Head of caudate nucleus (tissue), 42 donors: Measurements from ENCODE around the gene HMG20B.

Source experiments
- DNase-seq, 42 donors: peaks; one replicate each; pipeline versions ENCODE4 v3.0.0 to v3.0.0-alpha.2; 2020 to 2021; ENCODE audit warnings: mixed read lengths in 7 of 42
- intact Hi-C: fragments of 100-400 bp; cut with DNase I; formaldehyde crosslinking; loops from one replicate; pipeline ENCODE4 v1.15.0; 2022

HMG20B gene

GRCh38 chr19:3535981-3536380 is 36.8 kb upstream of the HMG20B start:
- no peak for DNase-seq
- intact Hi-C loops: no loop called here

- peak; percentile 33 to 87 (median 69) for DNase-seq
- intact Hi-C loops: no loop called here
Observed at GRCh38 chr19:3536429-3537100, 36.2 kb upstream of the HMG20B start.

- intact Hi-C loops: no loop called here
- DNase-seq: no peak
Observed at GRCh38 chr19:3537101-3537437, 35.7 kb upstream of the HMG20B start.

DNA sequence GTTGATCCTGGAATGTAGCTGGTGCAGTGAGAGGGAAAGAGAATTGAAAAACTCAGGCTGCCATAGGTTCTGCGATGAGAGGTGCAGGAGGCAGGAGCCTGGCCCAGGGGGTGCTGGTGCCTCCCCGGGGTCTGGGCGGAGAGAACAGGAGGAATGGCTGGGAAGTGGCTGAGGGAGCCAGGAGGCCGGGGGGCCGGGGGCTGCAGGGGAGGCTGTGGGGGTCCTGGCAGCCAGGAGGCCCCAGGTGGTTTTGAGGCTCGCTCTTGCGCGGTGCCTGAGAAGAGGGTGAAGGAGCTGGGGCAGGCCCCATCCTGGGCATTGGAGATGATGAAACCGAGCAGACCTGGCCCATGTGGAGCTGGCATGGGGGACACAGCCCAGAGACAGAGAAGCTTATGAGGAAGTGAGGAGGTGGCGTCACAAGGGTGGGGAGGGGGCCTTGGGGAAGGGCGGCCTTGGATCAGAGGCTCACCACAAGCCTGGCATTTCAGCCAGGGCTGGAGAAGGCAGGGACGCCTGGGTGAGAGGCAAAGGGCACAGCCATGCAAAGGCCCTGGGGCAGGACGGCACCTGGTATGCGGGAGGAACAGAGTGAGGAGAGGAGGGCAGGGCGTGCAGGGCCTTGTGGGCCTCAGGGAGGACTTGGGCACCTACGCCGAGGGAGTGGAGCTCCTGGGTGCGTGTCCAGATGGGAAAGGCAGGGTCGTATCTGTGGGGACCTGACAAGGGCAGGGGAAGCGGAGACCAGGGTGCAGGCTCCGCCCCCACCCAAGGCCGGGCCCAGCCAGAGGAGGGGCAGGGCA is 35.1 kb upstream of the HMG20B start:
- intact Hi-C loops: no loop called here

GRCh38 chr19:3538258-3538929 is 34.4 kb upstream of the HMG20B start:
- DNase-seq: no peak
- intact Hi-C loops: no loop called here

More for the DNA sequence above, 35.1 kb upstream of the HMG20B start:
- peak in 2 of 42 donors; percentile 51 to 53 for DNase-seq

DNA sequence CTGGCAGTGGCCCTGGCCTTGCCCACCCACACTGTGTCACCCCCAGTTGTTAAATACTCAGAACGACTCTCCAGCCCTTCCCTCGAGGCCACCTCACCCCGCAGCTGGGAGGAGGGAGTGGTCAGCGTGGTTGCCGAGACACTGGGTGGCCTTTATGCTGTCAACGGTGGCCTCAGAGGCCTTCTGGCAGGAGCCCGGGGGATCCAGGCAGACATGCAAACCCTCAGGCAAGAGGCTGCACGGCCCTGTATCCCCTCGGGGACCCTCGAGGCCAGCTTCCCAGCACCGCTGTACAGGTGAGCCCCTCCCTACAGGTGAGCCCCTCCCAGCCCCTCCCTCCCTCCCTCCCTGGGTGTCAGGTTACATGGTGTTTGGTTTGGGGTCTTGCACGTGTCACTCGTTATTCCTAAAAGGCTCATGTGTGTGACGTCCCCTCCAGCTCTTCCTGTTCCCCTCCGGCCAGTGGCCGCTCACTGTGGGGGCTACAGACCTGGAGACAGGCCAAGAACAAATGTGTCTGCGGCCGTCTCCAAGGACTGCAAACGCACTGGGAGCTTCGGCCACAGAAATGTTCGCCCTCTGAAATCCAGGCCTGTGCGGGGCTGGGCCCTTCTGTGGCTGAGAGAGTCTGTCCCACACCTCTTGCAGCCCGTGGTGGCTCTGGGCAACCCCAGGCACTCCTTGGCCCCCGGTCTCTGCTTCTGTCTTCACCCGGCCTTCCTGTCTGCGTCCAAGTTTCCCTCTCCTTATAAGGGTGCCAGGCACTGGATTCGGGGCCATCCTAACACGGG is 33.6 kb upstream of the HMG20B start, which contains the start of gene TEKTIP1:
Gene TEKTIP1 (plus strand): TSS at position 210 of the 791 bp plus-strand sequence. CDS start 4 bp downstream, at position 214.
- intact Hi-C loops: no loop called here
- peak in 10 of 42 donors; percentile 28 to 68 (median 60) for DNase-seq

GRCh38 chr19:3539756-3540118 is 33.0 kb upstream of the HMG20B start:
- no peak for DNase-seq
- intact Hi-C loops: no loop called here

DNA sequence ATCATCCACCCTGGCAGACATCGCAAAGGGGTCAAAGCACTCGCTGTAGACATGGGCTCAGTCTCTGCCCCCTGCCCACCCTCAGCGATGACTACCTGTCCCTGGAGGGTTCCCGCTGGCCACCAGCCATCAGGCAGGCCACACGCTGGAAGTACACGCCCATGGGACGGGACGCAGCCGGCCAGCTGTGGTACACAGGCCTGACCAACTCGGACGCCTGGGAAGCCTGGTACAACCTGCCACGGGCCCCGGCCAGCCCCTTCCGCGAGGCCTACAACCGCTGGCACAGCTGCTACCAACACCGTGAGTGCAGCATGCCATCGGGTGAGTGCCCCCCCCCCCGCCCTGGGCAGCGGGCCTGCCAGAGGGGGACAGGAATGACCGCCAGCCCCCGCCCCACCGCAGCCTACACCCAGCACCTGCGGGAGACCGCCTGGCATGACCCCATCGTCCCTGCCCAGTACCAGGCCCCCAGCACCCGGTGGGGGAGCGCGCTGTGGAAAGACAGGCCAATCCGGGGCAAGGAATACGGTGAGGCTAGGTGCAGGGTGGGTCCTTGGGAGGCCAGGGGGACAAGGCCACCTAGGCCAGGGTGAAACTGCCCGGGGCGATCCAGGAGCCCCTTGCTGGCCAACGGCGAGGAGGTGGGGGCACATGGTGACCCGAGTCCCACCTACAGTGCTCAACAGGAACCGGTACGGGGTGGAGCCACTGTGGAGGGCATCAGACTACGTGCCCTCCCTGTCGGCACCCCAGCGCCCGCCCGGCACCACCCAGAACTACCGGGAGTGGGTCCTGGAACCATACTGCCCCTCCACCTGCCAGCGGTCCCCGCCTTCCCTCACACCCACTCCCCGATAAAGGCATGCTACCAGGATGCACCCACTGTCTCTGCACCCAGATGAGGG is 29.3 kb upstream of the HMG20B start:
- peak in 38 of 42 donors; percentile 36 to 85 (median 66) for DNase-seq
- intact Hi-C loops: no loop called here

GRCh38 chr19:3544058-3544376 is 28.7 kb upstream of the HMG20B start:
- peak in 5 of 42 donors; percentile 42 to 55 (median 50) for DNase-seq
- intact Hi-C loops: no loop called here

DNA sequence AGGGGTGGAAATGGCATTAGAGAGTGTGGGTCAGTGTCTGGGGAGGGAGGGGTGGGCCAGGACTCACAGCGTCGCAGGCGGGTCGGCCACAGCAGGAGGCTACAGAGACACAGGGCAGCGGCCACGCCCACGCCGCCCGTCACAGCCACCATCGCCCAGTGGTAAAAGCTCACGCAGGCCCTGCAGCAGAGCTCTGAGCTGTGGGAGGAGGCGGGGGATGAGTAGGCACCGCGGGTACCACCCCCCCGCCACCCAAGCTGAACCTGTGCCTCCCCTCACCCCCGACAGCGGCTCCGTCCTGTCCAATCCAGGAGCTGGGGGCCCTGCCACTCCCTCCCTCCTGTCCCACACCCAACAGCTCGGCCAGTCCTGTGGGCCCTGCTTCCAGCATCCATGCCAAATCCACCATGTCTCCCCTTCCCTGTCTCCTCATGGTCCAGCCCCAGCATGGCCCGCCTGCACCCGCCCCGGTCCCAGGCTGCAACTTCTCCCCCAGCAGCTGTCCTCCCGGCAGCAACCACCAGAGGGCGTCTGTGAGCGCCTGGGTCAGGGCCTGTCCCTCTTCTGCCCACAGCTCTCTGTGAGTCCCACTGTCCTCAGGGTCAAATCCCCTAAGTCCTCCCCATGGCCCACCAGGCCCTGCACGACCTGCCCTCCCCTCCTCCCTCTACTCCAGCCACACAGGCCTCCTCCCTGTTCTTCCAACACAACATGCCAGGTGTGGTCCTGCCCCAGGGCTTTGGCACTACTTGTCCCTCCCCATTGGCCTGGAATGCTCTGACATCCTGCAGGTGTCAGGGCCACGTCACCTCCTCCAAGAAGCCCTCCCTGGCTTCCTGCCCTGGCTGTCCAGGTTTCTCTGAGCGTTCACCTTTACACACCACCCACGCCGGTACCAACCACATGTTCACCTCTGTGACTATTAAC is 27.7 kb upstream of the HMG20B start:
- intact Hi-C loops: loop anchor here (5.0 kb wide), 1 partner anchor 72 kb away; no protein-coding TSS in a partner anchor
- peak; percentile 65 to 97 (median 88) for DNase-seq

GRCh38 chr19:3545669-3546034 is 27.1 kb upstream of the HMG20B start:
- DNase-seq: no peak
- intact Hi-C loops: loop anchor here (5.0 kb wide), 1 partner anchor 72 kb away; no protein-coding TSS in a partner anchor

DNA sequence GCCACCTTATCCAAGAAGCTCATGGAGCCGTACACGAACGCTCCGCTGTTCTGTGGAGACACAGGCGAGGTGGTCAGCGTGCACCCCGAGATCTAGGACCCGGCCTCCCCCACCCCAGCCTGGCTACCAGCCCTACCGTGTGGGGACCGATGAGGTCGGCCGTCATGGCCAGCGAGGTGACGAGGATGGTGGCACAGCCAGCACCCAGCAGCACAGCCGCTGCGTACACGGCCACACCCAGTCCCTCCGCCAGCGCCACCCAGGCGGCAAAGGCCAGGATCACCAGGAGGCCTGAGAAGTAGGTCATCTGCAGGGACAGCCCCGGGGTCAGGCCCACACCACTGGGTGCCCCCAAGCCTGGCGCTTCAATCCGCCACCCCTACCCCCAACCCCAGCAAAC is 26.6 kb upstream of the HMG20B start:
- intact Hi-C loops: loop anchor here (5.0 kb wide), 1 partner anchor 71 kb away; no protein-coding TSS in a partner anchor

DNA sequence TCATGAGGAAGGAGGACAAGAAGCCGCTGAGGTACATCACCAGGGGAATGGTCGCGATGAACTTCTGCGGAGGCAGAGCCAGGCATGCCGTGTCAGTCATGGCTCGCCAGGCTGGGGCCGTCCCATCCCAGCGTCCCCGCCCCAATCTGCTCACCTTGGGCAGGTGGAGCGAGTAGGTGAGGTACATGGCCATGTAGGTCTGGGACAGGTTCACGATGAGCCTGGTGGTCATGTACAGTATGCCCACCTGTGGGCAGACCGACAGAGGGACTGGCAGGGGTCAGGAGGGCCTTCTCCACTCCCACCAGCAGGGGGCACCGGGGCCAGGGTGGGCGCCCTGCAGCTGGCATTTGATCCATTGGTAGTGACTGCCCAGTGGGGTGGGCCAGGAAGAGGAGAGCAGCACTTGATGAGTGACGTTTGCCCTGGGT is 25.4 kb upstream of the HMG20B start:
- intact Hi-C loops: loop anchor here (5.0 kb wide), 1 partner anchor 70 kb away; no protein-coding TSS in a partner anchor

More for the DNA sequence above, 26.6 kb upstream of the HMG20B start:
- peak in 1 of 42 donors; percentile 23 for DNase-seq

DNA sequence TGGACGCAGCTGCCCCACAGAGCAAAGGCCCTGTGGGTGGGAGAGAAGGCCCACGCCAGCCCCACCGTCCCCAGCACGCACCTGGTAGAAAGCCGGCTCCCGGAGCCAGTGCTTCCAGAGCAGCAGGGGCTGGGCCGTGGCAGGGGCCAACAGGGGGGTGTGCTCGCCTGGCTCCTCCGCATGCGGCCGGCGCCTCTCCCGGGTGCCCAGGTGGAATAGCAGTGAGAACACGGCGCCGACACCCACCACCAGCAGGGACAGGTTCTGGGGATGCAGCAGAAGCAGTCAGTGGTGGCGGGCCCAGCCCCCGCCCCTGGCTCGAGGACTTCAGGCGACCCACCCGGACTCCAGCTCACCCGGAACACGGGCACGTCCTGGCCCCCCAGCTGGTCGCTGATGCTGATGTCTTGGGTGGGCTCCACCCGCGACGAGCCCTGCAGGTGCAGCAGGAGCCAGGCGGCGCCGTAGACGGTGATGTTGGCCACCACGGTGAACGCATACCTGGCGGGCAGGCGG is 24.9 kb upstream of the HMG20B start:
- intact Hi-C loops: loop anchor here (5.0 kb wide), 1 partner anchor 69 kb away; no protein-coding TSS in a partner anchor

More for the DNA sequence above, 25.4 kb upstream of the HMG20B start:
- peak in 1 of 42 donors; percentile 38 for DNase-seq

GRCh38 chr19:3548606-3549005 is 24.1 kb upstream of the HMG20B start:
- DNase-seq: peak in 22 of 42 donors; percentile 28 to 87 (median 61)
- intact Hi-C loops: loop anchor here (5.0 kb wide), 1 partner anchor 69 kb away; no protein-coding TSS in a partner anchor

More for the DNA sequence above, 24.9 kb upstream of the HMG20B start:
- no peak for DNase-seq

DNA sequence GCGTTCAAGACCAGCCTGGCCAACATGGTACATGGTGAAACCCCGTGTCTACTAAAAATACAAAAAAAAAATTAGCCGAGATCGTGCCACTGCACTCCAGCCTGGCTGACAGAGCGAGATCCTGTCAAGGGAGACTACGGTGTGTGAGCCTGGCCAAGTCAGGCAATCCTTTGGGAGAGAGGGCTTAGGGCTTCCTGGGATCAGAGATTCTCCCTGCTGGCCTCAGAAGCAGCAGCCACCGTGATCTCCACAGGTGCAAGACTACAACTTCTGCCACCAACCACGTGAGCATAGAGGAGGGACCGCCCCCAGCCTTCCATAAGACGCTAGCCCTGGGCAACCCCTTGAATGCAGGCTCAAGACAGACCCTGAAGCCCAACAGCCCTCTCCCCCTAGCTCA is 22.9 kb upstream of the HMG20B start:
- DNase-seq: no peak
- intact Hi-C loops: loop anchor here (5.0 kb wide), 1 partner anchor 67 kb away; no protein-coding TSS in a partner anchor
